NT2/D1 (cell line): ENCODE data around the gene PMVK.

Experiments
- SUZ12 ChIP-seq: IDR thresholded peaks from 2 replicates; pipeline ENCODE4 v1.6.1; 2011; ENCODE audit not compliant: insufficient read length, insufficient read depth; ENCODE audit errors: extremely low read depth
- YY1 ChIP-seq: IDR thresholded peaks from 2 replicates; pipeline ENCODE4 v1.6.1; 2011; ENCODE audit not compliant: insufficient read length, insufficient read depth

GRCh38 chr1:154895798-154896197, 40.7 kb downstream of the PMVK start:
- TF ChIP-seq SUZ12, result no peak
- no peak for TF ChIP-seq YY1
